IMR-90 (cell line): ENCODE results near the gene HEXA. TPM values are rescaled to one million over a fixed set of nuclear protein-coding genes. Genes with fewer than 3 reads are reported as not detected.

ENCODE experiments used
- ATAC-seq: fragments of 200-7000 bp; cut with Tn5 transposase; 2 replicates; pipeline ENCODE4 v1.9.1; 2020; ENCODE audit warnings: low read depth, mild to moderate bottlenecking, moderate library complexity
- BruUV-seq: library from RNA; stranded (reverse); fragments of 400-500 nt; replicated peaks from 2 replicates; lab custom pipeline; 2021; lab: Mats Ljungman, UMichigan
- CTCF ChIA-PET: fragments of 300-600 bp; formaldehyde crosslinking; extraction: SDS; loops from one replicate; lab custom pipeline; 2021; ENCODE audit warnings: antibody characterized with exemption; lab: Yijun Ruan, JAX
- POLR2A ChIA-PET: fragments of 300-600 bp; sonication (Branson Sonifier 250); formaldehyde crosslinking; loops from one replicate; lab custom pipeline; 2022; ENCODE audit warnings: antibody characterized with exemption; ENCODE audit not compliant: unreplicated experiment; lab: Charles Lee
- DNase-seq: peaks from one replicate; pipeline ENCODE4 v3.0.0; 2013
- H2AFZ ChIP-seq: replicated peaks from 2 replicates; pipeline ENCODE3; 2013; ENCODE audit warnings: low read length, mild to moderate bottlenecking; ENCODE audit not compliant: poor library complexity
- H2AK5ac ChIP-seq: 2 replicates; pipeline ENCODE4 v1.6.1; 2013; ENCODE audit warnings: low read depth, low read length, inconsistent platforms
- H2AK9ac ChIP-seq: replicated peaks from 2 replicates; pipeline ENCODE3; 2013; ENCODE audit warnings: mild to moderate bottlenecking, low read depth, low read length, moderate library complexity; ENCODE audit not compliant: poor library complexity
- H2BK120ac ChIP-seq: 2 replicates; pipeline ENCODE4 v1.6.1; 2013; ENCODE audit warnings: low read depth, low read length, inconsistent platforms
- H2BK15ac ChIP-seq: 3 replicates; pipeline ENCODE4 v1.6.1; 2013; ENCODE audit warnings: low read depth, low read length, inconsistent platforms
- H2BK20ac ChIP-seq: 2 replicates; pipeline ENCODE4 v1.6.1; 2013; ENCODE audit warnings: low read depth, mild to moderate bottlenecking, inconsistent platforms, low read length, moderate library complexity
- H2BK5ac ChIP-seq: 2 replicates; pipeline ENCODE4 v1.6.1; 2013; ENCODE audit warnings: mild to moderate bottlenecking, low read depth, low read length, inconsistent platforms; ENCODE audit not compliant: poor library complexity, severe bottlenecking
- H3K14ac ChIP-seq: replicated peaks from 2 replicates; pipeline ENCODE4 v1.6.1; 2013; ENCODE audit warnings: low read depth, low read length, inconsistent platforms
- H3K18ac ChIP-seq: 2 replicates; pipeline ENCODE4 v1.6.1; 2013; ENCODE audit warnings: low read depth, low read length, control low read depth
- H3K23ac ChIP-seq: 2 replicates; pipeline ENCODE4 v1.6.1; 2013; ENCODE audit warnings: low read depth, low read length, inconsistent platforms
- H3K27ac ChIP-seq: 2 replicates; pipeline ENCODE4 v1.5.1; 2013; ENCODE audit warnings: mild to moderate bottlenecking, control low read depth, low read length; ENCODE audit not compliant: insufficient read depth
- H3K27me3 ChIP-seq: 2 replicates; pipeline ENCODE4 v1.6.1; 2013; ENCODE audit warnings: low read length; ENCODE audit not compliant: control insufficient read depth, insufficient read depth
- H3K36me3 ChIP-seq: 2 replicates; pipeline ENCODE4 v1.6.1; 2013; ENCODE audit warnings: low read length, mixed read lengths; ENCODE audit not compliant: control insufficient read depth, insufficient read depth
- H3K4ac ChIP-seq: 2 replicates; pipeline ENCODE4 v1.6.1; 2013; ENCODE audit warnings: low read depth, low read length, inconsistent platforms
- H3K4me1 ChIP-seq: 2 replicates; pipeline ENCODE4 v1.6.1; 2013; ENCODE audit warnings: low read length, mixed read lengths; ENCODE audit not compliant: control insufficient read depth, insufficient read depth
- H3K4me2 ChIP-seq: 2 replicates; pipeline ENCODE4 v1.6.1; 2013; ENCODE audit warnings: low read depth, mild to moderate bottlenecking, control low read depth, low read length, moderate library complexity
- H3K4me3 ChIP-seq: 2 replicates; pipeline ENCODE4 v1.5.1; 2013; ENCODE audit warnings: low read depth, mild to moderate bottlenecking, control low read depth, low read length, moderate library complexity; ENCODE audit not compliant: insufficient read depth
- H3K56ac ChIP-seq: 2 replicates; pipeline ENCODE4 v1.6.1; 2013; ENCODE audit warnings: low read length, inconsistent platforms; ENCODE audit not compliant: insufficient read depth; ENCODE audit errors: extremely low read depth
- H3K79me1 ChIP-seq, 2 experiments: 2 replicates each; pipeline ENCODE4 v1.6.1; 2013; ENCODE audit warnings: low read length in 2 of 2, inconsistent platforms in 1 of 2, low read depth in 1 of 2
- H3K9ac ChIP-seq: 2 replicates; pipeline ENCODE4 v1.6.1; 2013; ENCODE audit warnings: low read depth, low read length, control low read depth
- H3K9me1 ChIP-seq: 2 replicates; pipeline ENCODE4 v1.6.1; 2013; ENCODE audit warnings: low read length, inconsistent platforms; ENCODE audit not compliant: insufficient read depth
- H3K9me3 ChIP-seq: 2 replicates; pipeline ENCODE4 v1.6.1; 2013; ENCODE audit warnings: low read length; ENCODE audit not compliant: control insufficient read depth, insufficient read depth
- H4K20me1 ChIP-seq: 2 replicates; pipeline ENCODE4 v1.6.1; 2013; ENCODE audit warnings: low read length, inconsistent platforms; ENCODE audit not compliant: insufficient read depth
- H4K5ac ChIP-seq: 2 replicates; pipeline ENCODE4 v1.6.1; 2013; ENCODE audit warnings: mild to moderate bottlenecking, low read depth, low read length, control low read depth
- H4K8ac ChIP-seq, 2 experiments: 2 replicates each; pipeline ENCODE4 v1.6.1; 2013; ENCODE audit warnings: low read depth in 2 of 2, low read length in 2 of 2, control low read depth in 1 of 2, inconsistent platforms in 1 of 2
- H4K91ac ChIP-seq: 2 replicates; pipeline ENCODE4 v1.6.1; 2013; ENCODE audit warnings: low read depth, low read length, inconsistent platforms; ENCODE audit not compliant: insufficient read depth
- BHLHE40 ChIP-seq: fragments of 150-350 bp; IDR thresholded peaks from 2 replicates; pipeline ENCODE4 v1.6.1; 2016; ENCODE audit warnings: mild to moderate bottlenecking, low read depth, low read length
- CEBPB ChIP-seq: IDR thresholded peaks from 2 replicates; pipeline ENCODE4 v1.6.1; 2012; ENCODE audit warnings: low read depth, low read length, improper control_type of control experiment
- CHD1 ChIP-seq: IDR thresholded peaks from 2 replicates; pipeline ENCODE4 v1.6.1; 2012; ENCODE audit warnings: low read depth, low read length, improper control_type of control experiment
- CTCF ChIP-seq: conservative IDR thresholded peaks from 2 replicates; pipeline ENCODE4 v1.5.1; 2012; ENCODE audit warnings: mild to moderate bottlenecking, low read depth, low read length, improper control_type of control experiment
- FOS ChIP-seq: fragments of 150-350 bp; IDR thresholded peaks from 2 replicates; pipeline ENCODE4 v1.6.1; 2016; ENCODE audit warnings: low read depth, low read length
- MAFK ChIP-seq: IDR thresholded peaks from 2 replicates; pipeline ENCODE4 v1.6.1; 2012; ENCODE audit warnings: low read depth, low read length, improper control_type of control experiment
- MAZ ChIP-seq: IDR thresholded peaks from 2 replicates; pipeline ENCODE4 v1.6.1; 2012; ENCODE audit warnings: low read depth, mild to moderate bottlenecking, low read length, improper control_type of control experiment, moderate library complexity, borderline replicate concordance
- MXI1 ChIP-seq: IDR thresholded peaks from 2 replicates; pipeline ENCODE4 v1.6.1; 2012; ENCODE audit warnings: low read depth, mild to moderate bottlenecking, low read length, moderate library complexity, borderline replicate concordance
- NFE2L2 ChIP-seq: fragments of 150-350 bp; IDR thresholded peaks from 2 replicates; pipeline ENCODE4 v1.6.1; 2016; ENCODE audit warnings: low read depth, mild to moderate bottlenecking, low read length
- POLR2A ChIP-seq: IDR thresholded peaks from 2 replicates; pipeline ENCODE4 v1.6.1; 2012; ENCODE audit warnings: mild to moderate bottlenecking, low read depth, low read length
- RAD21 ChIP-seq: IDR thresholded peaks from 2 replicates; pipeline ENCODE4 v1.6.1; 2012; ENCODE audit warnings: low read length, improper control_type of control experiment
- RCOR1 ChIP-seq: IDR thresholded peaks from 2 replicates; pipeline ENCODE4 v1.6.1; 2012; ENCODE audit warnings: mild to moderate bottlenecking, low read length, improper control_type of control experiment; ENCODE audit not compliant: insufficient replicate concordance
- RFX5 ChIP-seq: IDR thresholded peaks from 2 replicates; pipeline ENCODE4 v1.8.0; 2012; ENCODE audit warnings: low read depth, mild to moderate bottlenecking, low read length, moderate library complexity
- SMC3 ChIP-seq: fragments of 150-350 bp; IDR thresholded peaks from 2 replicates; pipeline ENCODE4 v1.6.1; 2016; ENCODE audit warnings: low read depth, mild to moderate bottlenecking, antibody characterized with exemption, low read length, moderate library complexity
- USF2 ChIP-seq: fragments of 150-350 bp; IDR thresholded peaks from 2 replicates; pipeline ENCODE4 v1.6.1; 2017; ENCODE audit warnings: mild to moderate bottlenecking, antibody characterized with exemption, low read length, low read depth
- WGBS, 2 experiments: methylation state at CpG; one replicate each; pipeline versions ENCODE4 v1.1.5 to v1.1.7; 2013; ENCODE audit warnings: missing lambda C conversion rate in 2 of 2; ENCODE audit not compliant: insufficient read length in 1 of 2; ENCODE audit errors: extremely low coverage in 2 of 2; 5-methylcytosine and 5-hydroxymethylcytosine counted together
- dilution Hi-C: fragments of 300-500 bp; cut with HindIII; formaldehyde crosslinking; loops from one replicate; pipeline ENCODE4 v1.14.3; 2018; ENCODE audit warnings: low sequenced_read_pairs; ENCODE audit not compliant: unreplicated experiment
- in situ Hi-C: fragments of 300-500 bp; cut with MboI; formaldehyde crosslinking; loops from 3 replicates; pipeline ENCODE4 v1.14.3; 2019; ENCODE audit warnings: low sequenced_read_pairs, inconsistent platforms, mixed read lengths
- intact Hi-C: fragments of 100-400 bp; cut with micrococcal nuclease; formaldehyde crosslinking; loops from 2 replicates; pipeline ENCODE4 v1.10.0; 2022
- polyA plus RNA-seq, 3 experiments: library from polyadenylated mRNA; depleted of rRNA; stranded (reverse); fragments of >200 nt; gene quantifications; 2 replicates each; pipeline ENCODE4 v1.2.3, GENCODE V29; 2012; ENCODE audit warnings: low replicate concordance in 1 of 3
- total RNA-seq: library from RNA; depleted of rRNA; stranded (reverse); fragments of >200 nt; gene quantifications from 2 replicates; pipeline ENCODE4 v1.2.3, GENCODE V29; 2012

HEXA gene
- total and polyA plus RNA-seq, 2 of the 4 experiments (the other 2 are of a cell fraction): 19.4 to 115 TPM

DNA sequence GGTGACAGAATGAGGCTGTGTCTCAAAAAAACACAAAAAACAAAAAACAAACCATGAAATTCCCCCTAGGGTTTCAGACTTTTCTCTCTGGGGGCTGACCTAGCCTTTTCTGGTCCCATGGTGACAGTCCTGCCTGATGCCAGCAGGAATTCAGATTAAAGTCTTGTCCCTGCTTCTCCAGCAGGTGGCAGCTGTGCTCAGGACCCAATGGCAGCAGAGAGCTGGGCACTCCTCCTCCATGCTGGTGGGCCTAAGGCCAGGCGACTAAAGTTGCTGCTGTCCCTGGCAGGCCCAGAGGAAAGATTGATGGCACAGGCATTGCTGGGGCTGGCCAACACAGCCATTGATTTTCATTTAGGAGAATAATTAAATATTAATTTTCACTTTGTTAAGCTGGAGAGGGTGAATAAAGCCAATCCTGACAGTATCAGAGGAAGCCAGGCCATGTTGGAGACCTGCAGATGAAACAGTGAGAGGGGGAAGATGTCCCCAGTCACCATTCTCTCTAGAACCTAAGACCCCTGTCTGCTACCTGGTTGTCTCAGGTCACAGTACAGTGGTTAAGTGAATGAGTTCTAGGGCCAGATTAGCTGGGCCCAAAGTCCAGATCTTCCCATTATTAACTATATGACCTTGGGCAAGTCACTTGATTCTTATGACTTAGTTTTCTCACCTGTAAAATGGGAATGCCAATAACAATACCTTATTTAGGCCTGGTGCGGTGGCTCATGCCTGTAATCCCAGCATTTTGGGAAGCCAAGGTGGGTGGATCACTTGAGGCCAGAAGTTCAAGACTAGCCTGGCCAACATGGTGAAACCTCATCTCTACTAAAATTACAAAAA lies 63.0 kb downstream of the HEXA start:
- H3K36me3 ChIP-seq: no peaks in the 10 kb centered on the region
- DNase-seq: peak; percentile 62
- no peak overlapping the region for H2BK120ac ChIP-seq
- no peak overlapping the region for H3K23ac ChIP-seq
- no peak overlapping the region for H4K5ac ChIP-seq
- ChIA-PET CTCF (interaction anchor here (0.7 to 1.2 kb wide), 8 partner anchors 9 to 466 kb away, joined by 3 to 4 read pairs (median 3); no protein-coding TSS in a partner anchor), POLR2A (no interaction called here)
- no peaks in the 10 kb centered on the region for H3K79me1 ChIP-seq
- peaks cover 27% of the 10 kb centered on the region for H3K27me3 ChIP-seq
- H3K4ac ChIP-seq: no peak overlapping the region
- no peak overlapping the region for H2BK15ac ChIP-seq
- H3K27ac ChIP-seq: no peak overlapping the region
- intact Hi-C loops (loop anchor here (1.0 kb wide), 2 partner anchors 161 to 272 kb away; partner anchors contain the start of gene ARIH1), in situ Hi-C loops (no loop called here), dilution Hi-C loops (no loop called here)
- H3K9ac ChIP-seq: no peak overlapping the region
- no peak overlapping the region for H3K4me2 ChIP-seq
- no peak overlapping the region for H2BK5ac ChIP-seq
- no peak overlapping the region for H3K56ac ChIP-seq
- no peak overlapping the region for H2AK5ac ChIP-seq
- H4K8ac ChIP-seq: no peak overlapping the region
- no peaks in the 10 kb centered on the region for H3K9me3 ChIP-seq
- no peak overlapping the region for H3K18ac ChIP-seq
- H3K4me3 ChIP-seq: no peak overlapping the region
- H3K14ac ChIP-seq: no peak overlapping the region
- H3K9me1 ChIP-seq: no peaks in the 10 kb centered on the region
- peak overlapping the region; percentile 59 for H2AFZ ChIP-seq
- no TSS peak for BruUV-seq
- H4K91ac ChIP-seq: no peak overlapping the region
- no peak overlapping the region for H2AK9ac ChIP-seq
- ATAC-seq: peak; percentile 100
- no peak overlapping the region for H2BK20ac ChIP-seq
- no peaks in the 10 kb centered on the region for H3K4me1 ChIP-seq
- whole genome bisulfite sequencing, 2 experiments: no CpG with 5 or more reads among the region's 2 CpGs
- H4K20me1 ChIP-seq: no peaks in the 10 kb centered on the region; the same call in 1 of the 2 replicates
- TF ChIP-seq RFX5: no peak
- 0 out of 2 replicates have a peak, but pooled peaks have one; percentile 19 for TF ChIP-seq MAZ
- no peak for TF ChIP-seq CEBPB
- TF ChIP-seq MAFK: no peak
- TF ChIP-seq RCOR1: no peak
- no peak for TF ChIP-seq FOS
- no peak for TF ChIP-seq CHD1
- no peak for TF ChIP-seq POLR2A
- peak; percentile 83 for TF ChIP-seq SMC3
- TF ChIP-seq NFE2L2: no peak
- TF ChIP-seq BHLHE40: no peak
- TF ChIP-seq RAD21: peak; percentile 85
- no peak for TF ChIP-seq MXI1
- TF ChIP-seq USF2: no peak
- peak; percentile 82 for TF ChIP-seq CTCF
